ENCODE measurements around the gene ZNF593OS.

The ZNF593OS gene
- total RNA-seq, result 0 to 0.09 (median 0) reads per million in 4 experiments

DNA sequence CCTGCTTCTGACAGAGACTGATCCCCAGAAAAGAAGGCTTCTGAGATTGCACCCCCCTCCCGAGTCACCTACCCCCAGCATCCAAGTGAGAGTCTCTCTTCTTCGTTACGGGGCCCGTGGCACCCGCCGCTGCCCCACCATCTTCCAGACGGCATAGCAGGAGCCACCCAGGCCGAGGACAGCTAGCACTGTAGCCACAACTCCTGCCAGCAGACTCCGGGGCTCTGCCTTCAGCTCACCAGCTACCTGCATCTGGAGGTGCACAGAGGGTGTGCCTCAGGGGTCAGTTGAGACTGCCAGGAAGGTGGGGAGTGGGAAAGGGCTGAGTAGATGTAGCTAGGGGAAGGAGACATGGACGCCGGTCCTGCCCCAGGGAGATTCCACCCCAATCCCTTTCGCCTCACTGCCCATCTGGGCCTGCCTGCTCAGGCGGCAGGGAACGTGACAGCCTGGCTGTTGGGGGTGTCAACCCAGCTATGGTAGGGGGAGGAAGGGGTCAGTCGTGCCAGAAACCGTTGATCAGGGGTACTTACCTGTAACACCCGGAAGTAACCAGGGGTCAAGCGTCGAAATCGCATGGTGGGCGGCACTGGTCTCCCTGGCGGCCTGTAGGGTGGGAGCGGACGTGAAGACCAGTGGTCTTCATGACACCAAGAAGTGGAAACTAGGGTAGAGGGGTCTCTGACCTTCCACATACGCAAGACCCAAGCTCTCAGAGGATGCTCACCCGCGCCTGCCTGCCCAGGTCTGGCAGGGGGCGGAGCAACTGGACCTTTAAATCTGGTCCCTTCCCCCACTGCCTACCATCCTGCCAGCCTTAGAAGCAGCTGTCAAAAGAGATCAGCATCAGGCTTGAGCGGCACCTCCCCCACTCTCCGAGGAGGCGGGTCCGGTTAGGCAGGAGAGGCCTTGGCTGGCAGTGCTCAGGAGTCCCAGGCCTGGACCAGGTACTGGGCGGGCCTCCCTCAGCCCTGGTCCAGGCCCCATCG is at the start of gene ZNF593OS:
TSS of gene ZNF593OS (minus strand) at position 749 of the 989 bp plus-strand sequence. CDS start at position 578, 171 bp downstream.
- no peak for DNase-seq

- no peak for DNase-seq
Observed at GRCh38 chr1:26221094-26221493, 49.5 kb upstream of the ZNF593OS start.

- no peak for DNase-seq
Observed at GRCh38 chr1:26220199-26220912, 48.7 kb upstream of the ZNF593OS start.

DNA sequence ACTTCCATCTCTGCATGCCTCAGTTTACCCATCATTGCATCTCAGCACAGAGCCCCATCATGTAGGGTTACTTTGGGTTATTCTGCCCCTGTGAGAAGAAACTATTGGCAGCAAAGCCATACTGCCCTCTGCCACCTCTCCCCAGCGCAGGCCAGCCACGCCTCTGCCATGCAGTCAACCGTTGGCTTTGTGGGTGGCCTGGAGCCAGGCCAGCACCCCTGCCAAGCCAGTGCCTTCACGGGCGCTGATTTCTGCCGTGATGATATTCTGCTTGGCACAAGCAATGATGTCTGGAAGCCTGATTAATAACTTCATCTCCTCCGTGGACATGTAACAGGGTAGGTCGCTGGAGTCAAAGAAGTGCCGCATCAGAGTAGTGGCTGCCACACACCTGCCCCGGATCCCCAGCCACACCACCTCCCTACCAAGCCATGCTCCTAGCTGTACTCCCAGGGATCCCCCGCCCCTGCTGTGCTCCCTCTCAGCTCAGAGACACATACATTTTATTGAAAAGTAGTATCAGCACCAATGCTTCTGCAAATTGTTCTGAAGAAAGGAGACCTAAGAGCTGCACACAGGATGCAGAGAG is 47.4 kb upstream of the ZNF593OS start:
- no peak for DNase-seq

GRCh38 chr1:26215246-26215645 is 43.6 kb upstream of the ZNF593OS start:
- no peak for DNase-seq

DNA sequence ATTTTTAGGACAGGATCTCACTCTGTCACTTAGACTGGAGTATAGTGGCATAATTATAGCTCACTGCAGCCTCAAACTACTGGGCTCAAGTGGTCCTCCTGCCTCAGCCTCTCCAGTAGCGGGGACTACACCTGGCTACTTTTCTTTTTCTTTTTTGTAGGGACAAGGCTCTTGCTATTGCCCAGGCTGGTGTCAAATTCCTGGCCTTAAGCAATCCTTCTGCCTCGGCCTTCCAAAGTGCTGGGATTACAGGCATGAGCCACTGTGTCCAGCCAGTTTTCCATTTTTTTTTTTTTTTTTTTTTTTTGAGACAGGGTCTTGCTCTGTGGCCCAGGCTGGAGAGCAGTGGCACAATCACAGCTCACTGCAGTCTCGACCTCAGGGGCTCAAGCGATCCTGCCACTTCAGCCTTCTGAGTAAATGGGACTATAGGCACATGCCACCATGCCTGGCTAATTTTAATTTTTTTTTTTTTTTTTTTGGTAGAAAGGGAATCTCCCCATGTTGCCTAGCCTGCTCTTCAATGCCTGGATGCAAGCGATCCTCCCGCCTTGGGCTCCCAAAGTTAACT is 41.8 kb upstream of the ZNF593OS start:
- no peak for DNase-seq

GRCh38 chr1:26212726-26213125 is 41.1 kb upstream of the ZNF593OS start:
- no peak for DNase-seq

DNA sequence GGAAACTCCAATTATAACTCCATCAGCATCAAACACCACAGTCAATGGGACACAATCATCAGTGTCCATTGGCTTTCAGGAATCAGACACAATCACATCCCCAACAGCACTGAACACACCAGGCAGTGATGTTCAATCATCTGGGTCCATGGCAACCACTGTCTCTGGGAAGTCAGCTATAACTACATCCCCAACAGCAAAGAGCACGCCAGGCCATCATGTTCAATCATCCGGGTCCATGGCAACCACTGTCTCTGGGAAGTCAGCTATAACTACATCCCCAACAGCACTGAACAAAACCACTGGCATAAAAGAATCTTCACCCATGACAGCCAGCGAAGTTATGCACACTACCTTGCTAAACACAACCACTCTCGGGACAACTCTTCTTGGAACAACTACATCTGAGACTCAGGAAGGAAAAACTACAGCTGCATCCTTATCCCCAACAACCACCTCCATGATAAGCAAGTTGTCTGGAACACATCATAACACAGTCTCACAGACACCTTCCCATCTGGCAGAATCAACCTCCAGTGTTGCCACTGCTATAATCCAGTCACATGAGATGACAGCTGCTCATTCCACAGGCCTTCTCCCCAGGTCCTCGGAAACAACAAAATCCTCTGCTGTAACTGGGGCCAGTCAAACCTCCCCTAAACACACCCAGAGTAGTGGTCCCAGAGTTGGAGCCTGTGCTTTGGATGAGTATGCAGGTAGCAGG is 38.7 kb upstream of the ZNF593OS start:
- DNase-seq, result no peak

DNA sequence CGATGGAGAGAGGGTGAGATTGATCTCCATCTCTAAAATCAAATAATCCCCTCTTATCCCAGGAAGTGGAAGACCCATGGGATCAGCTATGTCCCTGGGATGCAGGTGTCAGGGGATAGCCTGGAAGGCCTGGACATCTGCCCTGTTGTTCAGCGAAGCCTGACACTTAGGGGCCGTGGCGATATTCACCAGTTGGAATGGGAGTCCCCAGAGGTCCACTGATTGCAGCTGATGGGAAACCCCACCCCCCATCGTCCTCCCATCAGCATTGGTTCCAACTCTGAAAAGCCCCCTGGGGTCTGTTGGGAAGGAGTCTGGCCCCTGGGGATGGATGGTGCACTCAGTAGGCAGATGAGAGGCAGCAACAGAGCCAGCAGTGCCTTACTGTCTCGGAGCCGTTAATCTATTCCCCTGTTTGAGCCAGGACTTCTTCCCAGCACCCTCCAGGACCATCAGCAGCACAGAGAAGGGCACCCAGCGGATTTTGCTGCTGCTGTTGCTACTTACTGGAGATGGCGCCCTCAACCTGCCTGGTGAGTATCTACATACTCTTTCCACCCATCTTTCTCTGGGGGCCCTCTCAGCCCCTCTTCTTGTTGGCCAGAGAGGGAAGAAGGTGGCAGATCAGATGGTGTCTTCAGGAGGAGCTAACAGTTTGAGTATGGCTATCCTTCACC is 32.1 kb upstream of the ZNF593OS start:
- no peak for DNase-seq

GRCh38 chr1:26200413-26200812 is 28.8 kb upstream of the ZNF593OS start:
- DNase-seq, result no peak

DNA sequence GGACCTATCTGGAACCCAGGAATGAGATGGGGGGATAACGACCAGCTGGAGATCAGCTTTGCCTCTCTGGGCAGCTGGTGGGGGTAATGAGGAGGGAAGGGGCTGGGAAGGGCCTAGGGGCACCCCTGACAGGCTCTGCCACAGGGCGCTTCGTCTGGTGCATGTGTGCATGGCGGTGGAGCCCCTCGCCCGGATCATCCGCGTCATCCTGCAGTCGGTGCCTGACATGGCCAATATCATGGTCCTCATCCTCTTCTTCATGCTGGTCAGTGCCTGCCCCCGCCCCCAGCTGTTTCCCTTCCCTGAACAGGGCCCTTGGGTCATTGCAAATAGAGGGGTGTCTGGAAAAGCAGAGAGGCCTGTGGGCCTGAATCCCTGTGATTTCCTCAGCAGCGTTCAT is 26.2 kb upstream of the ZNF593OS start:
- no peak for DNase-seq

GRCh38 chr1:26197301-26197700 is 25.7 kb upstream of the ZNF593OS start:
- no peak for DNase-seq

- no peak for DNase-seq
Observed at GRCh38 chr1:26195805-26196204, 24.2 kb upstream of the ZNF593OS start.

DNA sequence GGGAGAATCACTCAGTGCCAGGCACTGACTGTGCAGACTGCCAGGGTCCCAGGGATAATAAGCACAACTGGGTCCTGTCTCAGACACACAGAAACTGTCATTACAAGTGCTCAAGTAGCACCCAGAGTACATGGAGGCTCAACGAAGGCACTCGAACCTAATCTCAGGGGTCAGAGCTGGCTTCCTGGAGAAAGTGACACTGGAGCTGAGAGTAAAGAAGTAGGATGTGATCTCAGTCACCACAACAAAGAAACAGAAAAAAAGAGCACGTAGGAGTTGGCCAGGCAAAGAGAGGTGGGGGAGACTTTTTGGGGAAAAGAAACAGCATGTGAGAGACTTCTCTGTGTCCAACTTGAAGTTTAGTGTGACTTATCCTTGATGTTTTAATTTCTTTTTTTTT is 20.1 kb upstream of the ZNF593OS start:
- no peak for DNase-seq

GRCh38 chr1:26190373-26190987 is 18.8 kb upstream of the ZNF593OS start, which contains the start of gene CATSPER4:
CATSPER4 (plus strand) TSS chr1:26190602; CDS start chr1:26190628, 26 bp downstream.
- DNase-seq, result no peak

DNA sequence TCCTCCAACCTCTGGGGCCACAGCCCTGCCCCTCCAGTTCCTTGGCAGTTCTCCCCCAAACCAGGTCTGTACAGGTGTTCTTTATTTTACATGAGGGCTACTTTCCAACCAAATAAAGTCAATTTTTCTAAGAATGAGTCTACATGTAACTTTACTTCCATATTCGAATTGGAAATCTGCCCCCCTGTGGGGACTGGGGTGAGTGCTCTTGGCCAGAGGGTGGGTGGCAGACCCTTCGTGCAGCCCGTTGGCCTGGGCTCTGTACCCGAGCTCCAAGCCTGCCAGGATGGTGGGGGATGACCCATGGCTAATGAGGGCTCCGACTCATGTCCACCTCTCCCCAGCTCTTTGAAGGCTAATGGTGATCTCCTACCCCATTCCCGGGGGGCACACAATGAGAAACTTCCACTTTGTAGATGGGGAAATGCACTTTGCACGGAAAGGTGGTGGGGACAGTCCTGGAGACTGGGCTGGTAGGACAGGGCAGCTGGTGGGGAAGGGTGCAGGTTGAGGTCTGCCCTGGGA is 18.2 kb upstream of the ZNF593OS start:
- no peak for DNase-seq

DNA sequence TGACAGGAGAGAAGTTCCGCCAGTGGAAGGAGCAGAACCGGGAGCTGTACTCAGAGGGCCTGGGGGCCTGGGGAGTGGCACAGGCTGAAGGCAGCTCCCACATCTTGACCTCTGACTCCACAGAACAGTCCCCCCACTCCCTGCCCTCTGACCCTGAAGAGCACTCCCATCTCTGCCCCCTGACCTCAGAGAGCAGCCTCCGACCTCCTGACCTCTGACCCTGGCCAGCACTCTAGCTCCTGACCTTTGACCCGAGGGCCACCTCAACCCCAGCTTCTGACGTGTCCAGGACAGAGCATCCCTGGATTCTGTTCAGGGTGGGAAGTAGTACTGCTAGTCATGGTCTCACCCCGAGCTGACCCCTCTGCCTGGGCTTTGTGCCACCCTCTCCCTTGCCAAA is 17.7 kb upstream of the ZNF593OS start:
- no peak for DNase-seq

DNA sequence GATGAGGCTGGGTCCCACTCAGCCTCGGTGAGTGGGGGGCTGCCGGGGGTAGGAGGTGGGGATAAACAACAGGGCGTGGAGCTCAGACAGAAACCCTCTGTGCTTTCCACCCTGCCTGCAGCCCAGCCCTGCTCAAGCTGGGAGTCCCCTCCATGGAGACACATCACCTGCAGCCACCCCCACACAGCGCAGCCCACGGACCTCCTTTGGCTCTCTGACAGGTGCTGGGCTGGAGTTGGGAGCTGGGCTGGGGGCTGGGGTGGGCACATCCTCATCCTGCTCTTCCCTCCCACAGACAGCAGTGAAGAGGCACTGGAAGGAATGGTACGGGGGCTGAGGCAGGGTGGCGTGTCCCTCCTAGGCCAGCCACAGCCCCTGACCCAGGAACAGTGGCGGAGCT is 16.8 kb upstream of the ZNF593OS start:
- no peak for DNase-seq

DNA sequence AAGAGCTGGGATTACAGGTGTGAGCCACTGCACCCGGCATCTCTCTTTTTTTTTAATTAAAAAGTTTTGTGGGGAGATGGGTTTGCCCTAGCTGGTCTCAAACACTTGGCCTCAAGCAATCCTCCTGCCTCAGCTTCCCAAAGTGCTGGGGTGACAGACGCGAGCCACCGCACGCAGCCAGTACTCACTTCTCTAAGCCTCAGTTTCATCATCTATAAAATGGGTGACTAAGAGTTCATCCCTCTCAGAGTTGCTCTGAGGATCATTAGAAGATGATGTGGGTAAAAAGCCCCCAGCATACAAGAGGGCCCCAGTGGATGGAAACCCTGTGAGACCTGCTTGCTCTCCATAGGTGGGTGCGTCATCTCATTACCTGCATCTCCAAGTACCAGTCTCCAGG is 16.2 kb upstream of the ZNF593OS start:
- DNase-seq, result no peak

DNA sequence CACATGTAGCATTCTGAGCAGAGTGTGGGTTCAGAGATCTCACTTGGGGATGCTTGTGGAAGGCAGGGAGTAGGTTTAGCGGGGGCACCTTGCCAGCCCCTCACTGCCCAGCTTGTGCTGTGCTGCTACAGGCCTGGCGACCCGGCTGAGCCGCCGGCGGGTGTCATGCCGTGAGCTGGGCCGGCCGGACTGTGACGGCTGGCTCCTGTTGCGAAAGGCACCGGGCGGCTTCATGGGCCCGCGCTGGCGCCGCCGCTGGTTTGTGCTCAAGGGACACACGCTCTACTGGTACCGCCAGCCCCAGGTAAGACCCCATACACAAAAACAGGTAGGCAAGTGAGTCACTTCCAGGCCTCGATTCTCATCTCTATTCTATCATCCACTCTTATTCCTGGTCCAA is 13.3 kb upstream of the ZNF593OS start:
- DNase-seq, result no peak

GRCh38 chr1:26184086-26184485 is 12.5 kb upstream of the ZNF593OS start:
- no peak for DNase-seq
